Kidney epithelial cell (primary cell): Measurements from ENCODE around the gene TGM3. TPM values are rescaled to one million over a fixed set of nuclear protein-coding genes. Genes with fewer than 3 reads are reported as not detected.

Experiments
- DNase-seq: peaks from one replicate; pipeline ENCODE4 v3.0.0-alpha.2; 2010; ENCODE audit warnings: low read depth
- H3K27me3 ChIP-seq: 2 replicates; pipeline ENCODE4 v1.6.0; 2011; ENCODE audit warnings: low read length; ENCODE audit not compliant: control insufficient read depth, insufficient read depth
- H3K36me3 ChIP-seq: 2 replicates; pipeline ENCODE4 v1.5.1; 2011; ENCODE audit warnings: low read length; ENCODE audit not compliant: control insufficient read depth, insufficient read depth
- H3K4me3 ChIP-seq: 2 replicates; pipeline ENCODE4 v1.5.1; 2011; ENCODE audit warnings: low read depth, mild to moderate bottlenecking, control low read depth, low read length
- CTCF ChIP-seq: IDR thresholded peaks from 2 replicates; pipeline ENCODE4 v1.5.1; 2011; ENCODE audit warnings: mild to moderate bottlenecking, moderate library complexity, low read length, control low read depth, inconsistent platforms; ENCODE audit not compliant: insufficient read depth, poor library complexity, severe bottlenecking
- total RNA-seq: library from RNA; depleted of rRNA; stranded (reverse); fragments of >200 nt; gene quantifications from 2 replicates; pipeline ENCODE4 v1.2.3, GENCODE V29; 2015

Gene TGM3
- total RNA-seq, 1 donor from 2014 or later, result not detected

GRCh38 chr20:2331901-2332565, 36.2 kb downstream of the TGM3 start:
- Histone ChIP-seq H3K4me3 (no peak overlapping the region), H3K27me3 (no peaks in the 10 kb centered on the region), H3K36me3 (no peaks in the 10 kb centered on the region)
- no peak for DNase-seq
- no peak for TF ChIP-seq CTCF

GRCh38 chr20:2332711-2333110, 36.9 kb downstream of the TGM3 start:
- H3K27me3 ChIP-seq, result no peaks in the 10 kb centered on the region

GRCh38 chr20:2333821-2334220, 38.0 kb downstream of the TGM3 start:
- no peak overlapping the region for H3K4me3 ChIP-seq
- no peaks in the 10 kb centered on the region for H3K27me3 ChIP-seq
- no peak for TF ChIP-seq CTCF
- no peak for DNase-seq
- H3K36me3 ChIP-seq, result no peaks in the 10 kb centered on the region

More at GRCh38 chr20:2332711-2333110, 36.9 kb downstream of the TGM3 start:
- Histone ChIP-seq H3K36me3 (no peaks in the 10 kb centered on the region), H3K4me3 (no peak overlapping the region)
- TF ChIP-seq CTCF, result no peak
- DNase-seq, result no peak

- no peaks in the 10 kb centered on the region for H3K27me3 ChIP-seq
- H3K36me3 ChIP-seq, result no peaks in the 10 kb centered on the region
- H3K4me3 ChIP-seq, result no peak overlapping the region
- no peak for TF ChIP-seq CTCF
- no peak for DNase-seq
Measured at GRCh38 chr20:2335096-2335870, 39.5 kb downstream of the TGM3 start.

GRCh38 chr20:2336471-2336870, 40.7 kb downstream of the TGM3 start:
- Histone ChIP-seq H3K4me3 (no peak overlapping the region), H3K36me3 (no peaks in the 10 kb centered on the region), H3K27me3 (no peaks in the 10 kb centered on the region)
- DNase-seq, result no peak
- TF ChIP-seq CTCF, result no peak
